Stimulated activated CD4-positive, alpha-beta T cell treated with anti-CD3 and anti-CD28 coated beads, TNF-alpha, amount 100 ng/mL, for 24 hours (primary cell): ENCODE results near the gene ALK.

ENCODE experiments used
- DNase-seq, 3 experiments: peaks; one replicate each; pipeline ENCODE4 v3.0.0-alpha.2; 2020; ENCODE audit warnings: low read depth in 3 of 3

Gene ALK

GRCh38 chr2:29455200-29455860 lies 466.1 kb downstream of the ALK start:
- DNase-seq = no peak

GRCh38 chr2:29452036-29452435 lies 469.4 kb downstream of the ALK start:
- no peak for DNase-seq

- DNase-seq = no peak
These were observed 470.7 kb downstream of the ALK start for GRCh38 chr2:29450596-29451222.

GRCh38 chr2:29449499-29449898 lies 471.9 kb downstream of the ALK start:
- DNase-seq = no peak

GRCh38 chr2:29448096-29448688 lies 473.2 kb downstream of the ALK start:
- DNase-seq = no peak

- no peak for DNase-seq
These were observed 473.9 kb downstream of the ALK start for GRCh38 chr2:29447513-29447912.

GRCh38 chr2:29446847-29447246 lies 474.5 kb downstream of the ALK start:
- DNase-seq = no peak

GRCh38 chr2:29444150-29444549 lies 477.2 kb downstream of the ALK start:
- no peak for DNase-seq

GRCh38 chr2:29443627-29444026 lies 477.8 kb downstream of the ALK start:
- no peak for DNase-seq

- DNase-seq = no peak
These were observed 478.2 kb downstream of the ALK start for GRCh38 chr2:29443151-29443550.

GRCh38 chr2:29440921-29441623 lies 480.3 kb downstream of the ALK start:
- DNase-seq = no peak

GRCh38 chr2:29433920-29434319 lies 487.5 kb downstream of the ALK start:
- DNase-seq = no peak

- no peak for DNase-seq
These were observed 488.3 kb downstream of the ALK start for GRCh38 chr2:29433128-29433527.

GRCh38 chr2:29431485-29431884 lies 489.9 kb downstream of the ALK start:
- no peak for DNase-seq

- no peak for DNase-seq
These were observed 490.8 kb downstream of the ALK start for GRCh38 chr2:29430382-29431112.

- no peak for DNase-seq
These were observed 495.0 kb downstream of the ALK start for GRCh38 chr2:29426354-29426753.

GRCh38 chr2:29425866-29426265 lies 495.5 kb downstream of the ALK start:
- no peak for DNase-seq

- DNase-seq = no peak
These were observed 498.2 kb downstream of the ALK start for GRCh38 chr2:29423061-29423666.

- DNase-seq = no peak
These were observed 500.2 kb downstream of the ALK start for GRCh38 chr2:29420999-29421782.

GRCh38 chr2:29420464-29420863 lies 500.9 kb downstream of the ALK start:
- no peak for DNase-seq

GRCh38 chr2:29417630-29418029 lies 503.8 kb downstream of the ALK start:
- DNase-seq = no peak
